ENCODE measurements around the gene RO60.
A peak's percentile ranks its signal among the peaks of the same experiment; 100 is the strongest.

The RO60 gene

DNA sequence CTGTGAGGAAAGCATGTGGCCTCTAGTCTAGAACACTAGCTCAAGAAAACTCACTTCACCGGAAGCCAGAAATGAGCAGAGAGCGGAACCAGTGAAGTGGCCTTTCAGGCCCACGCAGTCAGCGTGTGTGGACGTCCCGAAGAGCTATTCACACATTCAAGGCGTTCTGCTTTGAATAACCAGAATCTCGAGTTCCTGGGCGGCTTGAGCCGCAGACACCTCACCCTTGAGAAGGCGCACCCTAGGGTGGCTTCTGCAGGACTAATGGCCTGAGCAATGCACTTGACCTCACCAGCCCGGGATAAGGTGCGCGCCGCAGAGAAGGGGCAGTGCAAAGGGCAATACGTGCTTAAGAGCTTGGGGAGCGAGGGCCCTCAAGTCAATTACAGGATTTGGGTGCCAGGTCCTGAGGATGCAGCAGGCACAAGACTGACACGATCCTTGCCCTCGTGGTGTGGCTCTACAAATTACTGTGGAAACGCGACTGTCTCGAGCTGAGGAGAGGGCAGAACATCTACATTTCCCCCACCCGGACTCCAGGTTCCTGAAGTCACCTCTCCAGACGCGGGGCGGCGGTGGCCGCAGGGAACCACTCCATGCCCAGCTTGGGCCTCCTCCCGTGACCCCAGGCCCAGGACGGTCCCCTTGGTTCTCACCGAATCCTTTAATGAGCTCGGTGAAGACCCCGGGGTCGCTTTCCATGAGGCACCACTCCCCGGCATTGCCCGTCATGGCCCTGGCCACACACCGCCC lies 707 bp upstream of the RO60 start:
- Histone ChIP-seq H4K20me1 (ENCODE audit: insufficient read depth, low read length) (no peaks in the 10 kb centered on the region), H3K4me2 (ENCODE audit: low read depth, low read length) (peak overlapping the region; percentile 52), H3K4me1 (ENCODE audit: low read length) (peaks cover 15% of the 10 kb centered on the region; the same call in 1 of the 2 replicates)

DNA sequence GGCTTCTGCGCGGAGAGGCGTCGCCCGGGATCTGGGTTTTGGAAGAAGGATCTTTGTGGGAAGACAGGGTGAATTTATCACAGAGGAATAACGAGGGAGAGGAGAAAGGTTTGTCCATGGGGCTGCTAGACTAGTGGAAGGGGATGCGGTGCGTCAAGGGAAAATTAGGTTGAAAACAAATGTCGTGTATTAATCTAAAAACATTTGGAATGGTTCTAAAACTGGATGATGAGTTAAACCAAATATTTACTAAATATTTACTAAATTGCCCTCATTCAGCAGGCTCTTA lies 647 bp downstream of the RO60 start:
- H3K4me2 ChIP-seq (ENCODE audit: low read depth, low read length) = peak overlapping the region; percentile 65
- peak overlapping the region; percentile 89 for H3K4me3 ChIP-seq (ENCODE audit: low read length)
- peaks cover 18% of the 10 kb centered on the region for H3F3A ChIP-seq (ENCODE audit: insufficient read depth, low read length)
- no peaks in the 10 kb centered on the region for H4K20me1 ChIP-seq (ENCODE audit: insufficient read depth, low read length)
- no peaks in the 10 kb centered on the region for H3K27me3 ChIP-seq (replicated peaks; ENCODE audit: insufficient read depth, low read length)
- TF ChIP-seq, protein P1, sequence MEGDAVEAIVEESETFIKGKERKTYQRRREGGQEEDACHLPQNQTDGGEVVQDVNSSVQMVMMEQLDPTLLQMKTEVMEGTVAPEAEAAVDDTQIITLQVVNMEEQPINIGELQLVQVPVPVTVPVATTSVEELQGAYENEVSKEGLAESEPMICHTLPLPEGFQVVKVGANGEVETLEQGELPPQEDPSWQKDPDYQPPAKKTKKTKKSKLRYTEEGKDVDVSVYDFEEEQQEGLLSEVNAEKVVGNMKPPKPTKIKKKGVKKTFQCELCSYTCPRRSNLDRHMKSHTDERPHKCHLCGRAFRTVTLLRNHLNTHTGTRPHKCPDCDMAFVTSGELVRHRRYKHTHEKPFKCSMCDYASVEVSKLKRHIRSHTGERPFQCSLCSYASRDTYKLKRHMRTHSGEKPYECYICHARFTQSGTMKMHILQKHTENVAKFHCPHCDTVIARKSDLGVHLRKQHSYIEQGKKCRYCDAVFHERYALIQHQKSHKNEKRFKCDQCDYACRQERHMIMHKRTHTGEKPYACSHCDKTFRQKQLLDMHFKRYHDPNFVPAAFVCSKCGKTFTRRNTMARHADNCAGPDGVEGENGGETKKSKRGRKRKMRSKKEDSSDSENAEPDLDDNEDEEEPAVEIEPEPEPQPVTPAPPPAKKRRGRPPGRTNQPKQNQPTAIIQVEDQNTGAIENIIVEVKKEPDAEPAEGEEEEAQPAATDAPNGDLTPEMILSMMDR (IDR thresholded peaks at IDR 0.05; ENCODE audit: low read length) = no peak
- no peaks in the 10 kb centered on the region for H3K36me3 ChIP-seq (replicated peaks; ENCODE audit: insufficient read depth, low read length)
- peak overlapping the region; percentile 87 for H3K27ac ChIP-seq (ENCODE audit: low read length)
- DNase-seq = no peak
- peak overlapping the region; percentile 94 for H3K9ac ChIP-seq (ENCODE audit: low read length)
- peak overlapping the region; percentile 86 for H2AFZ ChIP-seq (ENCODE audit: low read length)
- no peaks in the 10 kb centered on the region for H3K9me3 ChIP-seq (replicated peaks; ENCODE audit: insufficient read depth, low read length)
- peaks cover 95% of the 10 kb centered on the region for H3K79me2 ChIP-seq (ENCODE audit: low read length)
- H3K9me2 ChIP-seq (replicated peaks; ENCODE audit: insufficient read depth, low read length) = no peaks in the 10 kb centered on the region
- H3K4me1 ChIP-seq (ENCODE audit: low read length) = peaks cover 20% of the 10 kb centered on the region; the same call in 1 of the 2 replicates

More for the DNA sequence above, 707 bp upstream of the RO60 start:
- DNase-seq = peak; percentile 73
- no peaks in the 10 kb centered on the region for H3K36me3 ChIP-seq (replicated peaks; ENCODE audit: insufficient read depth, low read length)
- H3K9me2 ChIP-seq (replicated peaks; ENCODE audit: insufficient read depth, low read length) = no peaks in the 10 kb centered on the region
- peak overlapping the region; percentile 87 for H3K27ac ChIP-seq (ENCODE audit: low read length)
- TF ChIP-seq EZH2 (optimal IDR thresholded peaks at IDR 0.05; ENCODE audit: low read depth, low read length) (no peak), EZH2phosphoT487 (IDR thresholded peaks at IDR 0.05; ENCODE audit: low read length) (no peak)
- TF ChIP-seq, protein P1 (IDR thresholded peaks at IDR 0.05; ENCODE audit: low read length) = no peak
- H3K27me3 ChIP-seq (replicated peaks; ENCODE audit: insufficient read depth, low read length) = no peaks in the 10 kb centered on the region
- H3K79me2 ChIP-seq (ENCODE audit: low read length) = peaks cover 95% of the 10 kb centered on the region
- H2AFZ ChIP-seq (ENCODE audit: low read length) = peak overlapping the region; percentile 63
- peak overlapping the region; percentile 89 for H3K4me3 ChIP-seq (ENCODE audit: low read length)
- H3K9ac ChIP-seq (ENCODE audit: low read length) = peak overlapping the region; percentile 94
- H3K9me3 ChIP-seq (replicated peaks; ENCODE audit: insufficient read depth, low read length) = no peaks in the 10 kb centered on the region
- peaks cover 18% of the 10 kb centered on the region for H3F3A ChIP-seq (ENCODE audit: insufficient read depth, low read length)

DNA sequence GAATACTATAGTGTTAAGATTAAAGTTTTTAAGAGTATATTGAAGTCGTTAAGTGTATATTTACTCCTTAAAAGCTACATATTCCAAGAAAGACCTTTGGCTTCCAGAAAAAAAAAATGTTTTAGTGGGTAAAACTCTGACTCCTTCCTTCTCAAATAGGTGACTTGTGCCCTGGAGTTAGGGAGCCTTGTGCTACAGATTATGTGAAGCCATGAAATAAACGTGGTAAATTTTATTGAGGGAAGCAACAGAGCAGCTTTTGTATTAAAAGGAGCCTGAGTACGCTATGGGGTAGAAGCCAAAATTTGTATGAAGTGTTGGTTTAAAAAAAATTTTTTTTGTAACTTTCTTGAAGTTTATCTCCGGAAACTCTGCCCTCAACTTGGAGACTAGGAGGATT lies 994 bp downstream of the RO60 start:
- H3K9me2 ChIP-seq (replicated peaks; ENCODE audit: insufficient read depth, low read length) = no peaks in the 10 kb centered on the region
- peaks cover 20% of the 10 kb centered on the region; the same call in 1 of the 2 replicates for H3K4me1 ChIP-seq (ENCODE audit: low read length)
- no peak for DNase-seq
- H3K27ac ChIP-seq (ENCODE audit: low read length) = peak overlapping the region; percentile 87; the same call in 1 of the 2 replicates
- H3K9me3 ChIP-seq (replicated peaks; ENCODE audit: insufficient read depth, low read length) = no peaks in the 10 kb centered on the region
- H2AFZ ChIP-seq (ENCODE audit: low read length) = peak overlapping the region; percentile 86; the same call in 1 of the 2 replicates
- peaks cover 95% of the 10 kb centered on the region for H3K79me2 ChIP-seq (ENCODE audit: low read length)
- H3K4me2 ChIP-seq (ENCODE audit: low read depth, low read length) = peak overlapping the region; percentile 65
- H3K27me3 ChIP-seq (replicated peaks; ENCODE audit: insufficient read depth, low read length) = no peaks in the 10 kb centered on the region
- no peaks in the 10 kb centered on the region for H3K36me3 ChIP-seq (replicated peaks; ENCODE audit: insufficient read depth, low read length)
- no peaks in the 10 kb centered on the region for H4K20me1 ChIP-seq (ENCODE audit: insufficient read depth, low read length)
- TF ChIP-seq EZH2phosphoT487 (IDR thresholded peaks at IDR 0.05; ENCODE audit: low read length) (no peak), EZH2 (optimal IDR thresholded peaks at IDR 0.05; ENCODE audit: low read depth, low read length) (no peak)
- TF ChIP-seq, protein P1 (IDR thresholded peaks at IDR 0.05; ENCODE audit: low read length) = no peak
- peak overlapping the region; percentile 94 for H3K9ac ChIP-seq (ENCODE audit: low read length)
- peak overlapping the region; percentile 89 for H3K4me3 ChIP-seq (ENCODE audit: low read length)
- peaks cover 18% of the 10 kb centered on the region for H3F3A ChIP-seq (ENCODE audit: insufficient read depth, low read length)

Data from MM.1S (cell line).